ENCODE data around the gene CERS4.
"Not testable (repeated sequence)": the region's sequence is repeated elsewhere in the genome, so short reads cannot be mapped to it uniquely, and the experiment has no call there.

CERS4 gene

DNA sequence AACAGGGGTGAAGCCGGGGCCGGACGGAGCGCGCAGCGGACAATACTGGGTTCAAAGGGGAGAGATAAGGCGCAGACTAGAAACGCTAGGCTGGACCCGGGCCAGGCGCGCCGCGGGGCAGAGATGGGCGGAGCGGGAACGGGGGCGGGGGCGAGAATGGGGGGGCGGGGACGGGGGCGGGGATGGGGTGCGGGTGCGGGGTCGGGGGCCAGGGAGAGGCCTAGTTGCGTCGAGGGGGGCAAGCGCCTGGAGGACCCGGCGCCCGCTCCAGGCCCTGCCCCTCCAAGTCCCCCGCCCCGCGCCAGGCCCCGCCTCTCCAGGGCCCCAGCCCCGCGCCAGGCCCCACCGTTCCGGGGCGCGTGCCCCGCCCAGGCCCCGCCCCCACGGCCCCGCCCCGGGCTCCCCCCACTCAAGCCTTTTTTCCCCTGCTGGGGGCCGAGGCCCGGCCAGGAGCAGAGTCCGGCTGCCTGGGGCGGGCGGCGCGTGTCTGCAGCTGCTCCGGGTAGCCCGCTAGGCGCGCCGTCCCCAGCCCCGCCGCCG is at the start of gene CERS4:
TSS of gene CERS4 (plus strand) at position 449 of the 540 bp plus-strand sequence. CDS start 41,707 bp downstream, outside the sequence.
- peak; percentile 76 to 87 for DNase-seq

- DNase-seq, result no peak
Observed at GRCh38 chr19:8161135-8161646, 48.0 kb upstream of the CERS4 start.

- no peak for DNase-seq
Observed at GRCh38 chr19:8163759-8164158, 45.4 kb upstream of the CERS4 start.

DNA sequence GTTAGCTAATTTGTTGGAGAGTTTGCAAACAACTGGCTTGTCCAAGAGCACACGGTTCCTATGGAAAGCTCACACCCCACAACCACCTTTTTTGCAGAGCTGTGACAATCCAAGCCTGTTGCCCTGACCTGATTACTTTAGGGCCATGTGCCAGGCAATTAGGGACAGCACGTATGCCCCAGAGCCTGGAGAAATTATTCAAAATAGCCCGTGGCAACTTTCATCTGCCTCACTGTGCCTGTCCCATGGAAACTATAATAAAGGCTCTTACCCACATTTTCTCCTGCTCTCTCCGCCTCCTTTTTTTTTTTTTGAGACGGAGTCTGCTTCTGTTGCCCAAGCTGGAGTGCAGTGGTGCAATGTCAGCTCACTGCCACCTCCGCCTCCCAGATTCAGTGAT is 41.2 kb upstream of the CERS4 start:
- DNase-seq, result no peak

DNA sequence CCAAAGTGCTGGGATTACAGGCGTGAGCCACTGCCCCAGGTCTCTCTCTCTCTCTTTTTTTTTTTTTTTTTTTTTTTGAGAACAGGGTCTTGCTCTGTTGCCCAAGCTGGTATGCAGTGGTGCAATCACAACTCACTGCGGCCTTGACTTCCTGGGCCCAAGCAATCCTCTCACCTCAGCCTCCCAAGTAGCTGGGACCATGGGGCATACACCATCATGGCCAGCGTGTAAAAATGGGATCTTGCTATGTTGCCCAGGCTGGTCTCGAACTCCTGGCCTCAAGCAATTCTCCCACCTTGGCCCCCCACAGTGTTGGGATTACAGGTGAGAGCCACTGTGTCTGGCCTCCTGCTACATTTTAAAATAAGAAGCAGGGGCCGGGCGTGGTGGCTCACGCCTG is 40.6 kb upstream of the CERS4 start:
- DNase-seq, result no peak

DNA sequence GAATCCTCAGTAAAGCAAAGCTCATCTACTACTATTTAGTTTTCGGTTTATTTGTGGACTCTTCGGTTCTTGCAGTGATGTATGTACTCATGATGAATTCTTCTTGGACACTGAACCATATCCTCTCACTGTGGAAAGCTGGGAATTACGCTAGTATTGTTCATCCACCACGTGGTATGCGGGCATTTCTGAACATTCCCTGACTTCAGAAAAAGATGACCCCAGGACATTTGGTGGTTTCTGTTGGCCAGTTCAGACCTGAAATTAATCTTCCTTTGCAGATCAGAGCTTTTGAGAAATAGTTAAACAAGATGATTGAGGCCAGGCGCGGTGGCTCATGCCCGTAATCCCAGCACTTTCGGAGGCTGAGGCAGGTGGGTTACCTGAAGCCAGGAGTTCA is 34.5 kb upstream of the CERS4 start:
- no peak for DNase-seq

DNA sequence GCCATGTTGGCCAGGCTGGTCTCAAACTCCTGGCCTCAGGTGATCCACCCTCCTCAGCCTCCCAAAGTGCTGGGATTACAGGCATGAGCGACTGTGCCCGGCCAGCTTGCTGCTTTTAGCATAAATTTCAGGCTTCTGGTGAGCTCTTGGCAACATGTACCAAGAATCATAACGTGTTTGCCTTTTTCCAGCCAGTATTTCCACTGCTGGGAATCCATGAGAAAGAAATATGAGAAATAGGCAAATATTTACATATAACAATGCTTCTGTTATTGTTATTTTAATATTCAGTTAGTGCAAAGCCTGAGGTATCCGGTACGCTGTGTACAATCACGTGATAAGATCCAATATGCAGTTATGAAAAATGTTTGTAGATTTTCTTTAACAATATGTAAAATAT is 29.2 kb upstream of the CERS4 start:
- DNase-seq, result no peak

- DNase-seq, result no peak
Observed at GRCh38 chr19:8184274-8184673, 24.9 kb upstream of the CERS4 start.

DNA sequence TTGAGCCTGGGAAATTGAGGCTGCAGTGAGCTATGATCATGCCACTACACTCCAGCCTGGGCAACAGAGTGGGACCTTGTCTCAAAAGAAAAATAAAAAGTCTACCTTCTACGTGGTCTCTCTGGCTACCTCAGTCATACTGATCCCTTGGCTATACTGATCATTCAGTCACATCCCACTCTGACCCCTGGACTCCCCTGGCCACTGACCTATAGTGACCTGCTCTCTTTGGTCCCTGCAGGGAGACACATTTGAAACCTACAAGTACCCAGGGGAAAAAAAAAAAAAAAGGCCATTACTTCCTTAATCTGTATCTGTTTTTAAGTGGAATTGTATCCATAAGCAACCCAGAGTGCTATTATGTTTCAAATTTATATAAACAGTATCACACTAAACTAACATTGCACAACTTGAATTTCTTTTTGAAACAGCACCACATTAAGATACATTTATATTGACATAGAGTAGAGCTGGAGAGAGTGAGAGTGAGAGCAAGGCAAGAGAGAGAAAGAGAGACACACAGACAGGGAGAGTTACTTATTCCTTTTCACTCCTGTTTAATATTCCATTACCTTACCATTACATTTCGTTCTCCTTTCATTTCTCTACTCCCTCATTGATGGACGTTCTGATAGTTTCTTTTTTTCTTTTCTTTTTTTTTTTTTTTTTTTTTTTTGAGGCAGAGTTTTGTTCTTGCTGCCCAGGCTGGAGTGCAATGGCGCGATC is 23.7 kb upstream of the CERS4 start:
- no peak for DNase-seq

DNA sequence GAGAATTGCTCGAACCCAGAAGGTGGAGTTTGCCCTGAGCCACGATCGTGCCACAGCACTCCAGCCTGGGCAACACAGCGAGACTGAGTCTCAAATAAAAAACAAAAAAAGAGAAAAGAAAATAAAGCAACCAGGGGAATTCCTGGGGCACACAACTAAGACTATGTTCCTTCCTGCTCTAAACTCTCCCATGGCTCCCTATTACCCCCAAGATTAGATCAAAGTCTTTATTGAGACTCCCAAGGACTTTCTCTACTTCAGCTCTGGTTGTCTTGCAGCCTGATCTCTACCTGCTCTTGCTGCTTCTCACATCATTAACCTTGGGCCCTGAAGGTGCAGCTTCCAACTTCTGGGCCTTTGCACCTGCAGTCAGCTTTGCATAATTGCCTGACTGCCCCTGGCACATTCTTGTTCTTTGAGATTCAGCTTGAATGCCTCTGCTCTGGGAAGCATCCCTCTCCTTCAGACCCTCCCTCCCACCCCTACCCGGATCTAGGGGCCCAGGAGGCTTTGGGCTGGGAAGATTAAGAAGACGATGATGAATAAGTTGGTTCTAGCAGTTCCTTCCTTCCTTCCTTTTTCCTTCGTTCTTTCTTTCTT is 16.8 kb upstream of the CERS4 start:
- DNase-seq, result no peak

DNA sequence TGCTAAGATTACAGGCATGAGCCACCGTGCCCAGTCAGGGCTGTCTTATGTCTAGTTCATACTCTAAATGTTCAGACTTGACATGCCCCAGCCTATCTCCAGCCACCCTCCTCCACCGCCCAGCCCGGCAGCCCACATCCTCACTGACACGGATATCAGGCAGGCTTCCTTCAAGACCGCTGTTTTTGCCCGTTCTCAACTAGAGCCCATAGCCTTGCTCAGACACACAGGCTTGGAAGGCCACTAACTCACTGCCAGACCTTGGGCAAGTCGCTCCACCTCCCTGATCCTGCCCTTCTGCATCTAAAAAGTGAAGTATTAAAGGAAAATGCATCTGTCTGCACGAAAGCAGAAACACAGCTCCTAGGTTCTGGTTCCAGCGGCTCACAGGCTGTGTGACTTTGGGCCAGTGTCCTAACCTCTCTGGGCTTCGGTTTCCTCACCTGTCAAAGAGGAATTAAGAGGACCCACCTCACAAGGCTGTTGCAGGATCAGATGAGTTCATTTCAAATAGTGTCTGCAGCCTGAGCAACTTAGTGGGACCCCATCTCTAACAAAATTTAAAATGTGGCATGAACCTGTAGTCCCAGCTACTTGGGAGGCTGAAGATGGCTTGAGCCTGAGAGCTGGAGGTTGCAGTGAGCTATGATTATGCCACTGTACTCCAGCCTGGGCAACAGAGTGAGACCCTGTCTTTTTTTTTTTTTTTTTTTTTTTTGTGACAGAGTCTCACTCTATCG is 14.5 kb upstream of the CERS4 start:
- DNase-seq, result peak; percentile 52 to 62

GRCh38 chr19:8196271-8196927 is 12.8 kb upstream of the CERS4 start:
- DNase-seq, result no peak

DNA sequence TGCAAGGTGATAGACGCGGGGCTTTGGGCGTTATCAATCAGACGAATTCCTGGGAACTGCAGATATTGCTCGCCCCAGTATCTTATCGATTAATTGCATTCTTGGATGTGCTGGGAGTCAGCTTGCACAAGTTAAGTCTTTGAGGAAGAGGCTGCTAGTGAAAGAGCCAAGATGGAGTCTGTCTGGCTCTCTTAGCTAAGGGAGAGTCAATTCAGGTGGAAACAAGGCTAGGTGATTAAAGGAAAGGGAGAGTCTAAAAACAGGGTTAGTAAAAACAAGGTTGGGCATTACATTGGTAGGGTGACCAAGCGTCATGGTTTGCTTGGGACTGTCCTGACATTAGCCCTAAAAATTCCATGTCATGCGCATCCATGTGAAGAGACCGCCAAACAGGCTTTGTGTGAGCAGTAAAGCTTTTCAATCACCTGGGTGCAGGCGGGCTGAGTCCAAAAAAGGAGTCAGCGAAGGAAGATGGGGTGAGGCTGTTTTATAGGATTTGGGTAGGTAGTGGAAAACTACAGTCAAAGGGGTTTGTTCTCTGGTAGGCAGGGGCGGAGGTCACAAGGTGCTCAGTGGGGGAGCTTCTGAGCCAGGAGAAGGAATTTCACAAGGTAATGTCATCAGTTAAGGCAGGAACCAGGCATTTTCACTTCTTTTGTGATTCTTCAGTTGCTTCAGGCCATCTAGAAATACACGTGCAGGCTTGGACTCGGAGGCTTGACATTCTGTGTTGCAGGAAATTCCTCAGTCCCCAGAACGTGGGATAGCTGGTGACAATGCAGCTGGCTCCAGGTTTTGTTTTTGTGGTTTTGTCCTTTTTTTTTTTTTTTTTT is 5.7 kb upstream of the CERS4 start:
- not testable (repeated sequence) for DNase-seq

DNA sequence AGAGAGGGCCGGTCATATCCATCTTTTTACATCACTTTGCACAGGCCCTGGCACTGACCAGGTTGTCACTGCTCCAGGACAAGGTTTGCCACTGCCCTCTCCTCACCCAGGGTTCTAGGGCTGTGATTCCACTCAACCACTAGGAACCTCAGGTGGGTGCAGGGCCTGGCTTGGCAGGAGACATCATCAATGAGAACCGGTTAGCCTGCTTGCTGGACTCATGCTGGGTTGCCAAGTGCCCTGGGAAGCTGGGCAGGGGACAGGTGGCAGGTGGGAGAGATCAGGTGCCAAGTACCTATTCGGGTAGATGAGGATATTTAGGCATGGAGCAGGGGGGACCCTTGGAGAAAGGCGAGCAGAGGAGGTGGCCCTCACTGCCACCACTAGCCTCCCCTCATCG is 4.2 kb upstream of the CERS4 start:
- no peak for DNase-seq

GRCh38 chr19:8206147-8207087 is 2.8 kb upstream of the CERS4 start:
- no peak for DNase-seq

GRCh38 chr19:8207326-8207725 is 1.8 kb upstream of the CERS4 start:
- DNase-seq, result not testable (repeated sequence)

DNA sequence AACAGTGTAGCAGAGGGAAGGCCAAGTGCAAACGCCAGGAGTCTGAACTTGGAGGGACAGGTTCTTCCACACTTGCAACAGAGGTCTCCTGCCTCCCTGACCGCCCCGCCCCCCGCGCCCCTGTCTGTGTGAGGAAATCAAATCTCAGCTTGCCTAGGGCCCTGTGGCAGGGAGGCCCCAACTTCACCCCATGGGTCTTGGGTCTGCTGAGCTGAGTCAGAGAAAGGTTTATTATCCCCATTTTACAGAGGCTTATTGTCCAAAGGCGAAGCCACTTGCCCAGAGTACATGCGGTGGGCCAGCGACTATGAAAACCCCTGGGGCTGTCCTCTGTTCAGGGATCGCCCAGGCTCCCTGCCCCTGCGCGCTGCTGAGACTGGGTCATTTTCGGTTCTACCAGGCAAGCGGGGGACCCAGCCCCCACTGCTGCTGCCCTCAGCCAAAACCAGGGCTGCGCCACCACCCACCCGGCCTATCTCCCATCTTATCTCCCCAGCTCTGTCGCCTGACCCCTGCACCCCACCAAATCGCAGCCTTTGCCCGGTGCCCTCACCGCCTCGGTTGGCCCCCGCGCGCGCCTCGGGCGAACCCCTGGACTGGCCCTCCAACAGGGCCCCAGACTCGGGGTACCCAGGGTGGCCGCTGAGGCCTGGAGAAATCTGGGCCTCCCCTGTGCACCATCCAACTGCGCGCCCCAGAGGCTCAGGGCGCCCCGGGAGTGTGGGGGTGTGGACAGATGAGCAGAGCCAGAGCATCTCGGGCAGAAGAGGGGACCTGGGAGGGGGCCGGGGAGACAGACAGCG is 850 bp upstream of the CERS4 start:
- no peak for DNase-seq

DNA sequence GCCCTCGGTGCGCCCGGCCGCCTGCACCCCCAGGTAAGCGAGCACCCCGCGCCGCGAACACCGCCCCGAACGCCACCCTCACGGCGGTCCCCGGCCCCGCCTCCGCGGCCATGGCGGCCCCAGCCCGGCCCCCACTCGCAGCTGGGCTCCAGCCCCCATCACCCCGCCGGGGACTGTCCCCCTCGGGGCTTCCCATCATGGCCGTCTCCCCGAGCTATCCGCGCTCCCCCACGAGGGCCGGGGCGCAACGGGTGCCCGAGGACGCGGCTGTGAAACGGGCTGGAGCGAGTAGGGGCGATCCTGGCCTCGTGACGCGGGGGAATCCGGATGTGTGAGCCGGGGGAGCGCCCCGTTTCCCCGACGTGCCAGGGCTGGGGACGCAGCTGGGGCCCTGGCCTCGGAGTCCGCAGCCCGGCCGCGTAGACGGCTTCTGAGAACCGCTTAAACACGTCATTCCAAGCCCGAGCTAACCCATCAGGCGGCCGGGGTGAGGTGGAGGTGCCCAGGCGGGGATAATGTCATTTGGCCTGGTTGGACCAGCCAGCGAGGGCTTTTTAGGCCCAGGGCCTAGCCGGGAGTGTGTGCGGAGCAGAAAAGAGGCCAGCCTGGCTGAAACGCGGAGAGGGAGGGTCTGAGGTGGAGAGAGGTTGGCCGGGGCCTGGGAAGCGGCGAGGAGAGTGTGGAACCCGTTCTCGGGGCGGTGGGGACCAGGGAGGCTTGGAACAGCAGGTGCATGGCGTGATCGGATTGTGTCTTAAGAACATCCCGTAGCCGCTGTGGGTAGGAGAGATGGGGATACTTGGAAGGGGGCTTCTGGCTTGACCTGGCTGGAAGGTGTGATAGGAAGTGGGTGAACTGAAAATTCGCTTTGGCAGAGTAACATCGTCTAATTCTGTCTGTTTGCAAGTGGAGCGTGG is 550 bp downstream of the CERS4 start:
- peak; percentile 83 to 89 for DNase-seq
